Activated gamma-delta T cell treated with Interleukin-2 at 50 U/mL for 16 hours (primary cell): ENCODE results near the gene OTUD6A.
A peak's percentile ranks its signal among the peaks of the same experiment; 100 is the strongest.

ENCODE experiments used
- DNase-seq: peaks from one replicate; pipeline ENCODE4 v3.0.0-alpha.2; 2020

Gene OTUD6A, protein sequence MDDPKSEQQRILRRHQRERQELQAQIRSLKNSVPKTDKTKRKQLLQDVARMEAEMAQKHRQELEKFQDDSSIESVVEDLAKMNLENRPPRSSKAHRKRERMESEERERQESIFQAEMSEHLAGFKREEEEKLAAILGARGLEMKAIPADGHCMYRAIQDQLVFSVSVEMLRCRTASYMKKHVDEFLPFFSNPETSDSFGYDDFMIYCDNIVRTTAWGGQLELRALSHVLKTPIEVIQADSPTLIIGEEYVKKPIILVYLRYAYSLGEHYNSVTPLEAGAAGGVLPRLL

DNA sequence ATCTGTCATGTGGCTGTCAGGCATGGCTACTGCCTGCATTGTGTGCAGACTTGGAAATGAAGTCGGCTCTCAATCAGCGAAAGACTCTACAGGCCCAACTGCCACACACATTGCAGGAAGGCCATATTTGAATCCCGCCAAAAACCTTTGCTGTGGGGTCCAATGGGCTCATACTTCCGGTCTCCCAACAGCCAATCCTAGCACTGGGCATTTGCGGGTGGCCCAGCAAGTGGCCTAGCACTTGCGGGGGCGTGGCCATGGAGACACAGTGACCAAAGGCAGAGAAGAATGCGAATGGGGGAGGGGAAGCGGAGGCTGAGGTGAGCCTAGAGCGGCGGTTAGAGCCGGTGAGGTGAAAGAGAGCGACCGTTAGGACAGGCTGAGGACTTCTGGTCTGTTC, at the start of gene OTUD6A:
Gene OTUD6A (plus strand): TSS at position 382 of the 400 bp plus-strand sequence. CDS start 68 bp downstream, outside the sequence.
- no peak for DNase-seq

DNA sequence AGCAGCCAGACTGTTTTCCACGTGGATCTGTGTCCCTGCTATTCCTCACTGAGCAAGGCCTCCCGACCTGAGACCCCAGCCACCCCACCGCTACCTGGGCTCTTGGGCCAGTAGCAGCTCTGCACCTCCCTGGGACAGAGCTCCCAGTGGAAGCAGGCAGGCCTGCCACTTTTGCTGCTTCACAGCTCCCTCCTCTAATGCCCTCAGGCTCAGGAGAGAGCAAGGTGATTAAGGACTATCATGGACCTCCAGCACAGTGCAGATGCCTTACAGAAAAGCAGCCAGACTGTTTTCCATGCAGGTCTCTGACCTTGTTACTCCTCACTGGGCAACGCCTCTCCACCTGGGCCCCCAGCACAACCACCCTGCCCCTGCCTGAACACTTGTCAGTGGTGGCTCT, 49.5 kb upstream of the OTUD6A start:
- DNase-seq = no peak

DNA sequence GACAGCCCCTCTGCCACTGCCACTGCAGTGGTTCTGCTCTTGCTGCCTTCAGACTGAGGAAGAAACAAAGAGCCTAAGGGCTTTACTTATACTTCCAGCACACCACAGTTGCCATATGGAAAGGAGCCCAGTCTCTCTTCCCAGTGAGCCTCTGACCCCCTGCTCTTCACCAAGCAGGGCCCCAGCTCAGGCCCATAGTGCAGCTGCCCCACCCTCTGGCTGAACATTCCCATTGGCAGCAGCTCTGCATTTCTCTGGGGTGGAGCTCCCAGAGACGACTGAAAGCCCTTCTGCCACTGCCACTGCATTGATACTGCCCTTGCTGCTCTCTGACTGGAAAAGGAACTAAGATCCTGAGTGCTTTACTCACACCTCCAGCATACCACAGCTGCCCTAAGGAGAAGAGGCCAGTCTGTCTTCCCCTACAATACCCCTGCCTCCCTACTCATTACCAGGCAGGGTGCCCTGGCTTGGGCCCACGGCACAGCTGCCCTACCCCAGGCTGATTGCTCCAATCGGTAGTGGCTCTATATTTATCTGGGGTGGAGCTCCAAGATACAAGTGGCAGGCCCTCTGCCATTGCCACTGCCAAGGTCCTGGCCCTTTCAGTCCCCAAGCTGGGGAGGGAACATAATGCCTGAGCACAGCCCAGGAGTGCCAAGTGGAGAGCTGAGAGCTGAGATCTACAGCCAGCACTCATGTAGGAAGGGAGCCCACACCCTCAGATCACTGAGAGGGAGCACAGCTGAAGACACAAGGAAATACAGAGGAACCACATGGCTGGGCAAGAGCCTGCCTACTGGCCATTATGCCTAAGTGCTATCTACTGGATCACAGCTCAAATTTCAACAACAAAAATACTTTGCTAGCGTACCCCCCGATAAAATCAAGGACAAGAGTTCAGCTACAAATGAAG, 48.5 kb upstream of the OTUD6A start:
- no peak for DNase-seq

DNA sequence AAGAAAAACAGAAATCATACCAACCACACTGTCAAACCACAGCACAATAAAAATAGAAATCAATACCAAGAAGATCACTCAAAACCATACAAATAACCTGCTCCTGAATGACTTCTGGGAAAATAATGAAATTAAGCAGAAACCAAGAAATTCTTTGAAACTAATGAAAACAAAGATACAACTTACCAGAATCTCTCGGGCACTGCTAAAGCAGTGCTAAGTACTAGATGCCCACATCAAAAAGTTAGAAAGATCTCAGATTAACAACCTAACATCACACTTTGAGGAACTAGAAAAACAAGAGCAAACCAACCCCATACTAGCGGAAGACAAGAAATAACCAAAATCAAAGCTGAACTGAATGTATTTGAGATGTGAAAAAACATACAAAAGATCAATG, 45.7 kb upstream of the OTUD6A start:
- DNase-seq = no peak

DNA sequence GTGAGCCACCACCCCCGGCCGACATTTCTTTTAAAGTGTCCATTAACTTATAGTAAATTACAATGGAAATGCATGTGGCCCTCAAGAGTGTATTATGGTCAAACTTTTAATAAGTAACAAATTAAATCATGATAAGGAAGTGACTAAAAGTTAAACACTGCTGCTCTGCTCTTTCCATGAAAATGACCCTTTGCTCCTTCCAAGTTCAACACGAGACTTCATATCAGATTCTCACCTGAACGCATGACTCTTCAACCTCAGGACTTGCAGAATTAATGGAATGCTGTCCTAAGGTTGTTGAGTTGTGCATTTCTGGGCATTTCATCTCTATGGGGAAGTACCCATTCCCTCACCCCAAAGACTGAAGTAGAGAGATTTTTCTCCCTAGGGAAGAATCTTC, 39.6 kb upstream of the OTUD6A start:
- DNase-seq = no peak

DNA sequence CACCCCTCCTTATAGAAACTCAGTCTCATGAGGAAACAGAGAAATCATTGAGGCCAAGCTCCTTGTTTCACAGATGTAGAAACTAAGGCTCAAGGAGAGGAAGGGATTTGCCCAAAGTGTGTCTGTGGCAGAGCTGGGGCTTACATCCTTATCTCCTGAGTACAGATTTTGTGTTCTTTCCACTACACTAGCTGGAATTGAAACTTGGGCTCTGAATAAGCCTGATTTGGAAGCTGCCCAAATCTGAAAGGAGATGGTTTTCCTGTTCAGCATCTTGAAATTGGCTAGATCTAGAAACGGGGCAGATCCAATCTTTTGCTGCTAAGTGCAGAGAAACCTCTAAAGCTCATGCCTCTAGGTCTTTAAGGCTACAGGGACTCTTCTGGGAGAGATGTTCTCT, 36.8 kb upstream of the OTUD6A start:
- no peak for DNase-seq

DNA sequence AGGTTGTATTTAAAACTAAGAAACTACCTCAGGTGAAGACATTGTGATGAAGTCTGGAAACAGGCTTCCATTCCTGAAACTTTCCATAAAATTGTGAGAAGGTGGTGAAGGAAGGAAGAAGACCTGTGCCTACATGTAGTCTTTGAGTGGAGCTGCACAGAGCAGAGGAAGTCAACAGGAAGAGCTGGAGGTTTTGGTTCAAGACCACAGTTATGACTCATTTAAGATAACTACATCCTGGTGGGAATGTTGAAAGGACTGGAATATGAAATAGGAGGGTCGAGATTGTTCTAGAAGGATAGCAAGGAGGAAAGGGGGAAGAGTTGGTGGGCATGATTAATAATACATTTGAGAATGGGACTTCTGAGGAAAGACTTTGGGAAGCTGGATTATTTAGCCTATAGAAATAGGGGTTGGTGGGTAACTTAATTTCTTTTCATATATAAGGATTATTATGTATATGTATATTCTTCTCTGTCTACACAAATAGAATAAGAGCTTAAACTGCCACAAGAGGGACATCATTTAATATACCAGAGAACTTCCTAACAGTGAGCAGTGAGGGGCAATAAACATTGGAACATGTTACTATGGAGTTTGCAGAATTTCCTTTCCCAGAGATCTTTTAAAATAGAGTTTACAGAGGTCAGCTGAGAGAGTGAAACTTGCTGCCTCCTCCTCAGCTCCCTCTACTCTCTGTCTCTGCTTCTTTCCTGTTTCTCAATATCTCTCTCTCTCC, 36.0 kb upstream of the OTUD6A start:
- no peak for DNase-seq

DNA sequence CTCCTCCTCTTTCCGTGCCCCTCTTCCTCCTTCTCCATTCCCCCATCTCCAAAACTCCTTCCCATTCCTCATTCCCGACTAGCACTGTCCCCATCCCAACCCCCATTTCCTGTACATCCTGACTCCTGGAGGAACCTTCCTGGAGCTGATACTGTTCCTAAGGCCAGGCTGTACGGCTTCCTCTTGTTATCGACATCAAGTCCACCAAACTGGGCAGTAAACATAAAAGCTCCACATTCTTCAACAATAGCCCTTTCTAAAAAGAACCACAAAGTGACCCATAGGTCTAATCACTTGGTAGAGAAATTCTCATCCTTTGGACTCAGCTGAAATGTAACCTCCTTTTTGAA, 35.4 kb upstream of the OTUD6A start:
- DNase-seq = no peak

DNA sequence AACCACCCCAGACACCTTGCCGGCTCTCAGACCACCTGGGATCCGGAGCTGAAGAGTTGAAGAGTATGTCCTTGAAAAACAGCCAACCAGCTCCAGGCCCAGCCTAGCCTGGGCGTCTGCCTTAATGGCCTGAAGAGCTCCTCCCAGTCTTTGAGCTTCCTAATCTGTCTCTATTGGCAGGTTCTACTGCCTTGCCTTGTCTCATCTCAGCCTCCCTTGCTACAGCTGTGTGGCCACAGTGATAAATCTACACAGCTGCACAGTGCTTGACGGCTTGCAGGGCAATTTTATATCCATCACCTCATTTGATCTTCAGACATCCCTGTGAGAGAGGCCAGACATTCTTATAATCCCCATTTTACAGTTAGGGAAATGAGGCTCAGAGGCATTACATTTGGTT, 32.4 kb upstream of the OTUD6A start:
- no peak for DNase-seq

DNA sequence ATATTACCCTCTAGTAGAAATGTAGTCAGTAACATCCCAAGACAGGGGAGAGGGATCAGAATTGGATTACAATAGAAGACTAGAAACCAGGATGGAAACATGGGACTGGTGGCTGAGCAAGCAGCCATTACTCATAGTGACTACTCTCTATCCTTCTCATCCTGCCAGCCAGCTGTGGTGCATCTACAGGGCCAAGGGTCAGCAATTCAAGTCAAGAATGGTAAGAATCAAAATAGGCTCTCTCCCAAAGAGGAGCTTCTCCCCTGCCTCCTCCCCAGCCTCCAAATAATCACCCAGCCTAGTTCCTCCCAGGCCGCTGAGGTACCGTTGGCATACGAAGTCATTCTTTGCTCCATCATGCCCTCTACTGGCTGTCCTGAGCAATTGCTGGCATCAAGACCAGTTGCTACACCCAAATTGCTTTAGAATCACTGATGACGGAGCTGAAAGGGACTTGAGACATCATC, 31.9 kb upstream of the OTUD6A start:
- peak; percentile 13 for DNase-seq

DNA sequence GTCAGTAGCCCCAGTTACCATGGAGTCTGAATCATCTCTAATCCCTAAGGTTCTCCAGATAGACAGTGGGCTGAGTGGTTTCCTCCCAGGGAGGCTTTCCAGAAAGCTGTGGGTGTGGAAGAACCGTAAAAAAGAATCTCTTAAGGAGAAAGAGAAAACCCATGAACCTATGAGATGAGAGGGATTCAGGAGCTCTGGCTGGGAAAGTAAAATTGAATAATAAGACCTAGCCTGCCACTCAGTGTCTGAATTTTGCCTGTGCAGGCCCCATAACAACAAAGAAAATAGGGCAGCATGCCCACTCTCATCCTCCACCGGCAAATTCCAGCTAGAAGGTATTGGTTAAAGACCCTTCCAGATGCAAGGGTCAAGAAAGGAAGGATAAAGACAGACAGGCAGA, 29.5 kb upstream of the OTUD6A start:
- DNase-seq = no peak

DNA sequence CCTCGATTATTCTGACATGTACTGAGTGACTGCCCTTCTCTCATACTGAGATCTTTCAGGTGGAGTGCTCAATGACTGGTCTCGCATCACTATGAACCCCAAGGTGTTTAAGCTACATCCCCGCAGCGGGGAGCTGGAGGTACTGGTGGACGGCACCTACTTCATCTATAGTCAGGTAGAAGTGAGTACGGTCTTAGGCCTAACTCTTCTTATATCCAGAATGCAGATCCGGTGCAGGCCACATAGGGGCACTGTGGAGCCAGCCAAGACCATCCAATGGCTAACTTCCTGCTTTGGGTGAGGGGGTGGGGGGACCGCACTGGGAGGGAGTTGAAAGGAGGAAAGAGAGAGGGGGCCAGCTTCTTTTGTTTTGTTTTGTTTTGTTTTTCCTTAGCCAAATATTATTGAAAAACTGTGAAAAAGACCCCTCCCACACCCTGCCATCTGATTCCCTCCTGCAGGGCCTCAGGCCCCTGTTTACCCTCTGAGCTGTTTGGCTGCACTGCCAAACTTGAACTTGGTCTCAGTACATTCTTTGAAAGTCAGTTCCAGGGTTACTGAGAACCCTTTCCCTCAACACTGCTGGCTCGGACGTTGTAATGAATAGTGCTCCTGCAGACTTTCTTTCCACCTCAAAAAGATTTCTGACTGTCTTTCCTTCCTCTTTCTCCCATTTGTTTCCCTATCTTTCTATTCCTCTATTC, 28.8 kb upstream of the OTUD6A start:
- no peak for DNase-seq

DNA sequence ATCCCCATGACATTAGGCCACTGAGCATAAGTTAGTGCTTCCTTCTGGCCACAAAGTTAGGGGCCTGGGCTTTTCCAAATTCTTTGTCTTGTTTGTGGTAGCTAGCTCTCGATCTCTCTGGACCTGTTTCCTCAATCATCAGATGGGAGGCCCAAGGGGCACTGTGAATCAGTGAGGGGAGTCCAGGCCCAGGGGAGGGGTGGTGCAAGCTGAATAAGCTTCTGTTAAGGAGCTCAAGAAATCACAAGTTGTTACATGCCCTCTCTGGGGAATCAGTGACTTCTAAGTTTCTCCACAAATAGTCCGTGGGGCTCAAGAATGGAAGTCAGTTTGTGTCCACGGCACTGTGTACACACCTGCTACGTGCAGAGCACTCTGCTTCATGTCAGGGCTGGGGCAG, 27.6 kb upstream of the OTUD6A start:
- no peak for DNase-seq

DNA sequence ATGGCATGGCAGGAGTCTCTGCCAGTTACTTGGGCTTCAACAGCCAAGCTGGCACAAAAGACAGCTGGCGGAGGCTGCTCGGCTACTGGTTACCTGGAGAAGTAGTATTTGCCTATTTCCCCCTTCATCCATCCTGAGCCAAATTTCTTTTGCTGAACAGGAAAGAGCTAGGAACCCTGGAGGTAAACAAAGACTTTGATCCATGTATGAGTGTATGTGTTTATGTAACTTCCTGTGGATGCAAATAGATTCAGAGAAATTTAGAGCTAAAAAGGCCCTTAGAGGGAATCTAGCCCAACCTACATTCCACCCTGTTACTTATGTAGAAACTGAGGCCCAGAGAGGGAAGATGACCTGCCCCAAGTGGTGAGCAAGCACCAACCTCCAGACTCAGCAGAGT, 23.7 kb upstream of the OTUD6A start:
- DNase-seq = no peak

DNA sequence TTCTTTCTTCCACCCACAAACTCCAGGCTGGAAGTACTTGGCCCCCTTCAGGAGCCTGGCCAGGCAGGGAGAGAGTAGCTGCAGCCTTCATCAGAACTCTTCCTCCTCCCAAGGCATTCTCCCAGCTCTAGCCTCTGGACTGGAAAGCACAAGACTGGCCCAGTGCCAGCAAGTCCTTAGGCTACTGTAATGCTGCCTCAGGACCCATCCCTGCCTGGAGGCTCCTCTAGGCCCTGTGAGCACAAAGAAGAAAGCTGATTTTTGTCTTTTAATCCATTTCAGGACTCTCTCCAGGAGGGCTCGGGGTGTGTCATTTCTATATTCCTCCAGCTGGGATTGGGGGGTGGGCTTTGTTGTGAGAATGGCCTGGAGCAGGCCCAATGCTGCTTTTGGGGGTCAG, 23.3 kb upstream of the OTUD6A start:
- no peak for DNase-seq

DNA sequence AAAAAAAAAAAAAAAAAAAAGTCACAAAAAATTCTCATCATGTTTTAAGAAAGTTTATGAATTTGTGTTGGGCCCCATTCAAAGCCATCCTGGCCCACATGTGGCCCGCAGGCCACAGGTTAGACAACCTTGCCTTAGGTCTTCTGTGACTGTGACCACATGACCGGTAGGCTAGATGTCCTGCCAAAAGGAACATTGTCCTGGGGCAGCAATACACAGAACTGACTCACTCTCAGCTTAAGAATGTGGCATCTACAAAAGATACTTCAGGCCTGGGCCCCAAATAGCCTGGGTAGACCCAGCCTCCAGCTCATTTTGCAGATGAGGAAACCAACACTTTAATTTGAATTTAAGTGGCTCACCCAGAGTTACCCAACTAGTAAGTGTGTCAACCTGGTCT, 22.5 kb upstream of the OTUD6A start:
- no peak for DNase-seq

DNA sequence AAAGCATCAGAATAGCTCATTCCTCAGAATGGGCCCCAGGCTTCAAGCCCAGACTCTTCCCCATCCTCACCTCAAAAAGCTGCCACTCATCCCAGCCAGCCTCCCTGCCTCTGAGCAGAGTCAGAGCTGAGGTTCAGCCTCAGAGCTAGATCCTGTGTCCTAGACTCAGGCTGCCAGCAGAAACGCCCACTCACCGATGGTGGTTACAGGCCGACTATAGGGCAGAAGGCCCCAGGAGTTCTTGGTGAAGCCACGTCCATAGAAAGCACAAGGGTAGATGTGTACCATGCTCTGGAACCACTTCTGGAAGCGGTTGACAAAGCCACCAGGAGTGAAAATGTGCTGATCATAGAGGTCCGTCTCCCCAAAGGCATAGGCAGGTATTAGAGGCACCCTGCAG, 20.3 kb upstream of the OTUD6A start:
- no peak for DNase-seq

DNA sequence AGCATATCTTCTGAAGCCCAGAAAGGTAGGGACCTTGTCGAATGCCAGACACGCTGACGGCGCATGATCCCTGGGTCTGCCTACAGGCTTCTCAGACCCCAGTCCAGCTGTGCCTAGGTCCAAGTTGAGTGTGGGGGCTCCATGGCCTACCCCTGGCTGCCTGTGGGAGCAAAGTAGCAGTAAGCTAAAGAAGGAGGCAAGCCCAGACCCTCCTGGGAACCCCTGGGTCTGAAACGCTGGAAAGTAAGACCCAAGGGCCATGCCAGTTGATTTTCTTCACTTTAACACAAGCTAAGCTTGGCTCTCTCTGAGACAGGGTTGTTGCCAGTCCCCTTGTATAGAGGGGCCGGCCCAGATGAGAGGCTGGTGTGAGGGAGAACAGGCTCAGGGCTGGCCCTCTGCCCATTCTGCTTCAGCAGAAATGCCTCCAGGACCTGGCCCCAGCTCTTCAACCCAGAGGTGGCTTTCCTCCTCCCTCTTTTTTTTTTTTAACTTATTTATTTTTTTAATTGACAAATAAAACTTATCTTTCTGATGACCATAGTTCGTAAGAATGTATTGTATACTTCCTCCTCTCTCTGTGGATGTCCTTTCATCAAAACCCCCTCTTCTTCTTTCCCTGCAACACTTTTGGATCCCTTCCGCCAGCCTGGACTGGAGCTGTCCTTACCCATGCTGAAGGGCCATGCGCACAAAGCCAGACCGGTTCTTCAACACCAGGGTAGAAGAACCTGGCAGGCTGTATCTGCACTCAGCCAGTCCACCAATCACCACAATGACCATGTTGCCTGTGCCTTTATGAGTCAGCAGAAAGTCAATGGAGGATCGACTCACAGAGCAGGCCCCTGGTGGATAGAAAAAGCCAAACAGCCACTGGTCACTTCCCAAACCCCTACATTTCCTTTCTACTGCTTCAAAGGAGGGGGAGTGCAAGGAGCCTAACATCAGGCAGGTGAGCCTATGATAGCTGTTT, 19.6 kb upstream of the OTUD6A start:
- no peak for DNase-seq

DNA sequence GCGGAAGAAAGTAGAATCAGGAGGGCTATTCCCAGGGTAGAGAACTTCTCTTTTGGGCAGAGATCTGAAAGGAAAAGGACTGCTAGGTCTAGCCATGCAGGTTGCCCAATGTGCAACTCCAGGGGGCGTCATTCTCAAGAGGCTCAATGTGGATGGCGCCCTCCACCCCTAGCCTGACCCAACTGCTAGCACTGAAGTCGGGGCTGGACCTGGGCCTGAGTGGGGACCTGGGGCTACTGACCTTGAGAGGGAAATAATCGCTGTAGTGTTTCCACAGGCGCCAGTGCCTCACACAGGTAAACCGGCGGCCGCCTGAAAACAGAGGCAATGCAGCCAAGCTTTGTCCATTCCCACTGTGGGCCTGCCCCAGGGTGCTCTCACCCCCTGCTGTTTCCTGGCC, 18.6 kb upstream of the OTUD6A start:
- DNase-seq = no peak

DNA sequence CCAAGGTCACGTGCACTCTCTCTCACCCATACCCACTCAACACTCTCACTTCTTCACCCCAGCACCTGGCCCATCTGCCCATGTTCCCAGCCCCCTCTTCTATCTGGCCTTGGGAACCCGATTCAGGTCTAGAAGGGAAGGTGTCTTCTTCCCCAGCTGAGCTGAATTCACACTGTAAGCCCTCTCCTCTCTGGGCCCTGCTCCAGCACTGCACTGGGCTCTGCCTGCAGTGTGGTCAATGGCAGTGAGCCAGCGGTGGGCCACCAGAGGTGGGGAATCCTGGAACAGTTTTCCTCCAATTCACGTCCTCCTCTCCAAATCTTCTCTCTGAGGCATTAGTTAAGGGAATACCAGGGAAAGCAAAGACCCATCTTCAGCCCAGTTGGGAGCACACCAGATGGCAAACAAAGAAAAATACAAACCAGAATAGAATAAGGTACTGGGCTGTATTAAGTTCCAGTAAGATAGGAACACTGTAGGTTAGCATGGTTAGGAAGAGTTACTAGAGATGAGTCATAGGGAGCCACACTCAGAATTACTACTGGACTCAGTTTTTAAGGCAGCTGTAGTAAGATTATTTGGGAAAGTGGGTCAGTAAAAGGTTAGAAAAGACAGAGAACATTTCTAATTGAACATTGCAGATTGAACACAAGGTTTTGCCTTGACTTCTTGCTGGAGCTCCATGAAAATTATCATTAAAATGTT, 17.6 kb upstream of the OTUD6A start:
- no peak for DNase-seq

DNA sequence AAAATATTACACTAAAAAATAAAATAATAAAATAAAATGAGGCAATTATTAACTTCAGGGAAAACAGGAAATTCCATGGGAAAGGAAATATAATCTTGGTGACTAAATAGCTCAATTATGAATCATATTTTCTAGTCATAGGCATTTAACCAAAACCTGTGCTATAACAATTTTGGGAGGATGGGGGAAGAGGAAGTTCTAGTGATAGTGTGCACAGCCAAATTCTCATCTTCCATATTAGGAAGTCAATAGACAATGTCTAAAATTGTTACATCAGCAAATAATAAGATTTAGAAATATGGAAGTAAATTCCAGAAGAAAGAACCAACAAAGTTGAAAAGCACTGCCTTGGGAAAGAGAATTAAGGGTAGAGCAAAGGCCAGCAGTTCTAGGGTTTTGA, 15.3 kb upstream of the OTUD6A start:
- no peak for DNase-seq
